ENCODE results near the gene EIF2B1. TPM values are rescaled to one million over a fixed set of nuclear protein-coding genes. Genes with fewer than 3 reads are reported as not detected.

Gene EIF2B1
- total RNA-seq, 4 donors from 2014 or later = 46.0 to 121 (median 92.3) TPM

DNA sequence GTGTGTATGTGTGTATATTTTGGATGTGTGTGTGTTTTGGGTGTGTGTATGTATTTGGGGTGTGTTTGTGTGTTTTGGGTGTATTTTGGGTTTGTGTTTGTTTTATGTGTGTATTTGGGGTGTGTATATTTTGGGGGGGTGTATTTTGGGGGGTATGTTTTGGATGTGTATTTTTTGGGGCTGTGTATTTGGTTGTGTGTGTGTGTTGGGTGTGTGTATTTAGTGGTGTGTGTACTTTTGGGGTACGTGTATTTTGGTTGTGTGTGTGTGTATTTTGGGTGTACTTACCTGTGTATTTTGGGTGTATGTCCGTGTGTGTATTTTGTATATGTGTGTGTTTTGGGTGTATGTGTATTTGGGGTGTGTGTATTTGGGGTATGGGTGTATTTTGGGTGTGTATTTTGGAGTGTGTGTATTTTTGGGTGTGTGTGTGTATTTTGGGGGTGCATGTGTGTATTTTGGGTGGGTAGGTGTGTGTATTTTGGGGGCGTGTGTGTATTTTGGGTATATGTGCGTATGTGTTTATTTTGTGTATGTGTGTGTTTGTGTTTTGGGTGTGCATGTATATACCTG, 20.7 kb upstream of the EIF2B1 start:
- H3K36me3 ChIP-seq = peaks cover 0 to 29% (median 8%) of the 10 kb centered on the region in 4 donors
- no peaks in the 10 kb centered on the region for H3K4me1 ChIP-seq
- in situ Hi-C loops (cut with MboI; ENCODE audit: low pct_ligation_motif_present in 1 of 4, low pct_unique_long_range_greater_than_20kb in 1 of 4, low sequenced_read_pairs in 3 of 4) = no loop called here
- H3K9me3 ChIP-seq = no peaks in the 10 kb centered on the region
- H3K4me3 ChIP-seq = no peak overlapping the region
- no peak overlapping the region for H3K27ac ChIP-seq
- TF ChIP-seq, protein P1, sequence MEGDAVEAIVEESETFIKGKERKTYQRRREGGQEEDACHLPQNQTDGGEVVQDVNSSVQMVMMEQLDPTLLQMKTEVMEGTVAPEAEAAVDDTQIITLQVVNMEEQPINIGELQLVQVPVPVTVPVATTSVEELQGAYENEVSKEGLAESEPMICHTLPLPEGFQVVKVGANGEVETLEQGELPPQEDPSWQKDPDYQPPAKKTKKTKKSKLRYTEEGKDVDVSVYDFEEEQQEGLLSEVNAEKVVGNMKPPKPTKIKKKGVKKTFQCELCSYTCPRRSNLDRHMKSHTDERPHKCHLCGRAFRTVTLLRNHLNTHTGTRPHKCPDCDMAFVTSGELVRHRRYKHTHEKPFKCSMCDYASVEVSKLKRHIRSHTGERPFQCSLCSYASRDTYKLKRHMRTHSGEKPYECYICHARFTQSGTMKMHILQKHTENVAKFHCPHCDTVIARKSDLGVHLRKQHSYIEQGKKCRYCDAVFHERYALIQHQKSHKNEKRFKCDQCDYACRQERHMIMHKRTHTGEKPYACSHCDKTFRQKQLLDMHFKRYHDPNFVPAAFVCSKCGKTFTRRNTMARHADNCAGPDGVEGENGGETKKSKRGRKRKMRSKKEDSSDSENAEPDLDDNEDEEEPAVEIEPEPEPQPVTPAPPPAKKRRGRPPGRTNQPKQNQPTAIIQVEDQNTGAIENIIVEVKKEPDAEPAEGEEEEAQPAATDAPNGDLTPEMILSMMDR (IDR thresholded peaks at IDR 0.05) = no peak
- TF ChIP-seq EP300 (IDR thresholded peaks at IDR 0.05; ENCODE audit: low read depth) (no peak), POLR2A (IDR thresholded peaks at IDR 0.05) (no peak), POLR2AphosphoS5 (IDR thresholded peaks at IDR 0.05) (no peak)
- WGBS, 2 donors (ENCODE audit: low coverage in 1 of 2) = 84 to 88% methylated on average over 4 of the region's 4 CpGs
- no peak for DNase-seq
- no peaks in the 10 kb centered on the region for H3K27me3 ChIP-seq
- intact Hi-C loops (cut with DNase I; ENCODE audit: low total_unique reads) = no loop called here

DNA sequence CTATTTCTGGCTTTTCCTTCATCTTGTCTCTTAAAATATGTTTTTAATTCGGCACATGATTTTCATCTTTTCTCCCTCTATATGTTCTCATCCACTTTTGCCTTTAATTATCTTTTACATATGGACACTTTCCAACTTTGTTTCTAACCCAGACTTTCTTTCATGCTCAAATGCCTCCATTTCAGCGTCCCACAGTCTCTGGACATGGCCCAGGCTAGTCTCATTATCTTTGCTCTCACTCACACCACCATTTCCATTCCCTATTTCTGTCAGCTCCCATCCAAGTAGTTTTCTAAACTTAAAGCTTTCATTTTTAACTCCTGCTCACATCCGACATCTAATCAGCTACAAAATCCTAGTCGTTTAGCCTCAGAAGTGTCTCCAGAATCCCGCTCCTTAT, 14.9 kb upstream of the EIF2B1 start:
- H3K27me3 ChIP-seq = no peaks in the 10 kb centered on the region
- no peak overlapping the region for H3K27ac ChIP-seq
- no peaks in the 10 kb centered on the region for H3K9me3 ChIP-seq
- H3K4me1 ChIP-seq = no peaks in the 10 kb centered on the region
- H3K4me3 ChIP-seq = no peak overlapping the region
- no peak for DNase-seq
- no peak for TF ChIP-seq POLR2A (IDR thresholded peaks at IDR 0.05)
- H3K36me3 ChIP-seq = peaks cover 0 to 50% (median 17%) of the 10 kb centered on the region in 4 donors
- WGBS, 2 donors (ENCODE audit: low coverage in 1 of 2) = 94% methylated on average over 5 of the region's 5 CpGs
- in situ Hi-C loops (cut with MboI; ENCODE audit: low pct_ligation_motif_present in 1 of 4, low pct_unique_long_range_greater_than_20kb in 1 of 4, low sequenced_read_pairs in 3 of 4) (no loop called here), intact Hi-C loops (cut with DNase I; ENCODE audit: low total_unique reads) (no loop called here)

DNA sequence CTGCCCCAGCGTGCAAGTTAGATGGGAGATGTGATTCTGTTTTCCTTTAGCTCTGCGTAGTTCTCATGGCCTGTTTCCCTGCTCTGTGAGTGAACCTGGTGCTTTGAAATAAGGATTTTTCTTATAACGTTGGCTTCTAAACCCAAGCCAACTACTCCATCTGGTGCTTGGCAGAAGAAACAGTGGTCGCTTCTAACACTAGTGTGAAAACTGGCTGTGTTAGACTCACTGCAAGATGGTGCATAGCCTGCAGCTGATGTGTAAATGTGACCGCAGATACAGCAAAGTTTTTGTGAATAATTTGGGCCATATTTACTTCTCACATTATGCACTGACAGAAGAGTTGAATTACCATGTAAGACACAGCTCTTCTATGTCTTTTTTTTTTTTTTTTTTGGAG, 12.4 kb upstream of the EIF2B1 start:
- H3K27ac ChIP-seq = no peak overlapping the region
- WGBS, 2 donors (ENCODE audit: low coverage in 1 of 2) = 79 to 89% methylated on average over 2 to 5 of the region's 5 CpGs
- DNase-seq = no peak
- no peaks in the 10 kb centered on the region for H3K4me1 ChIP-seq
- TF ChIP-seq, protein P1 (IDR thresholded peaks at IDR 0.05) = no peak
- TF ChIP-seq POLR2AphosphoS5 (IDR thresholded peaks at IDR 0.05) = no peak
- no peak for TF ChIP-seq POLR2A (IDR thresholded peaks at IDR 0.05)
- TF ChIP-seq EP300 (IDR thresholded peaks at IDR 0.05; ENCODE audit: low read depth) = no peak
- intact Hi-C loops (cut with DNase I; ENCODE audit: low total_unique reads) (no loop called here), in situ Hi-C loops (cut with MboI; ENCODE audit: low pct_ligation_motif_present in 1 of 4, low pct_unique_long_range_greater_than_20kb in 1 of 4, low sequenced_read_pairs in 3 of 4) (no loop called here)
- H3K9me3 ChIP-seq = no peaks in the 10 kb centered on the region
- H3K36me3 ChIP-seq = peaks cover 0 to 35% (median 14%) of the 10 kb centered on the region in 4 donors
- H3K27me3 ChIP-seq = no peaks in the 10 kb centered on the region
- H3K4me3 ChIP-seq = no peak overlapping the region

DNA sequence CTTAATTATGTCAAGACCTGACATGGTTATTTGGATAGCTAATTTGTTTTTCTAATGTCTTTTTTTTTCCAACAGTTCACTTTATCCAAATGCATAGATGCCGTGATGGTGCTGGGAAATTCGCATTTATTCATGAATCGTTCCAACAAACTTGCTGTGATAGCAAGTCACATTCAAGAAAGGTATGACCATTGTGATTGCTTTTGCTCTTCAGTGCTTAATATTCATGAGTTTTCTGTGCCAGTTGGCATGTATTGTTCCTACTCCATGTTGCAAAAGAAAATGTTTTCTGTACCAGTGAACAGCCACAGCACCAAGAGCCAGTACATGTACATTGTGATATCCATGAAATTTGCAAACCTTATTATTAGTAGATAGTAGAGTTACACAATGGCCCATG, 11.9 kb upstream of the EIF2B1 start:
- H3K4me1 ChIP-seq = no peaks in the 10 kb centered on the region
- in situ Hi-C loops (cut with MboI; ENCODE audit: low pct_ligation_motif_present in 1 of 4, low pct_unique_long_range_greater_than_20kb in 1 of 4, low sequenced_read_pairs in 3 of 4) (no loop called here), intact Hi-C loops (cut with DNase I; ENCODE audit: low total_unique reads) (no loop called here)
- DNase-seq = no peak
- no peak overlapping the region for H3K4me3 ChIP-seq
- 97 to 98% methylated on average over 3 of the region's 3 CpGs for WGBS, 2 donors (ENCODE audit: low coverage in 1 of 2)
- TF ChIP-seq EP300 (IDR thresholded peaks at IDR 0.05; ENCODE audit: low read depth) (no peak), POLR2AphosphoS5 (IDR thresholded peaks at IDR 0.05) (no peak), POLR2A (IDR thresholded peaks at IDR 0.05) (no peak)
- TF ChIP-seq, protein P1 (IDR thresholded peaks at IDR 0.05) = no peak
- peaks cover 0 to 32% (median 13%) of the 10 kb centered on the region in 4 donors for H3K36me3 ChIP-seq
- no peaks in the 10 kb centered on the region for H3K27me3 ChIP-seq
- H3K9me3 ChIP-seq = no peaks in the 10 kb centered on the region
- H3K27ac ChIP-seq = no peak overlapping the region

DNA sequence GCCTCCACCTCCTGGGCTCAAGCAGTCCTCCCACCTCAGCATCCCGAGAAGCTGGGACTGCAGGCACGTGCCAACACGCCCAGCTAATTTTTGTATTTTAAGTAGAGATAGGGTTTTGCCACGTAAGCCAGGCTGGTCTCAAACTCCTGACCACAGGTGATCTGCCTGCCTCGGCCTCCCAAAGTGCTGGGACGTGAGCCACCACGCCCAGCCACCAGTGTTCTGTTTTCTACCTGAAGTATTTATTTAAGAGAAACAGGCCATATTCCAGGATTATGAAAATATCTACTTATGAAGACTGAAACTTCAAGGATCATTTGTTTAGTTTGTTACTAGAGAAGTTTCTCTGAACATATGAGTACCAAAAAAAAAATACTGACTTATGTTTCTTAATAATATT, 10.4 kb upstream of the EIF2B1 start:
- in situ Hi-C loops (cut with MboI; ENCODE audit: low pct_ligation_motif_present in 1 of 4, low pct_unique_long_range_greater_than_20kb in 1 of 4, low sequenced_read_pairs in 3 of 4) = no loop called here
- H3K4me3 ChIP-seq = no peak overlapping the region
- H3K36me3 ChIP-seq = peaks cover 0 to 32% (median 13%) of the 10 kb centered on the region in 4 donors
- H3K4me1 ChIP-seq = no peaks in the 10 kb centered on the region
- no peak overlapping the region for H3K27ac ChIP-seq
- H3K27me3 ChIP-seq = no peaks in the 10 kb centered on the region
- no peaks in the 10 kb centered on the region for H3K9me3 ChIP-seq
- TF ChIP-seq POLR2A (IDR thresholded peaks at IDR 0.05) (no peak), POLR2AphosphoS5 (IDR thresholded peaks at IDR 0.05) (no peak), EP300 (IDR thresholded peaks at IDR 0.05; ENCODE audit: low read depth) (no peak)
- TF ChIP-seq, protein P1 (IDR thresholded peaks at IDR 0.05) = no peak
- intact Hi-C loops (cut with DNase I; ENCODE audit: low total_unique reads) = no loop called here
- WGBS, 2 donors (ENCODE audit: low coverage in 1 of 2) = 95% methylated on average over 7 of the region's 7 CpGs; no CpG with 5 or more reads in 1 of the 2 donors
- no peak for DNase-seq

Measured in transverse colon (tissue), 4 donors.